ENCODE results near the gene PI3. TPM values are rescaled to one million over a fixed set of nuclear protein-coding genes. Genes with fewer than 3 reads are reported as not detected.

The PI3 gene
- total RNA-seq, 4 donors from 2014 or later, result not detected

GRCh38 chr20:45183084-45183483 lies 8.4 kb downstream of the PI3 start:
- Histone ChIP-seq H3K27me3 (no peaks in the 10 kb centered on the region), H3K4me3 (replicated peaks in 1 of 3) (no peak overlapping the region), H3K36me3 (no peaks in the 10 kb centered on the region), H3K9me3 (no peaks in the 10 kb centered on the region), H3K27ac (no peak overlapping the region), H3K4me1 (peaks cover 0 to 4% of the 10 kb centered on the region in 2 donors)
- intact Hi-C loops (cut with DNase I), result no loop called here
- 86 to 92% methylated on average over 2 of the region's 2 CpGs for WGBS, 2 donors
- no peak for DNase-seq
- TF ChIP-seq, protein P1, sequence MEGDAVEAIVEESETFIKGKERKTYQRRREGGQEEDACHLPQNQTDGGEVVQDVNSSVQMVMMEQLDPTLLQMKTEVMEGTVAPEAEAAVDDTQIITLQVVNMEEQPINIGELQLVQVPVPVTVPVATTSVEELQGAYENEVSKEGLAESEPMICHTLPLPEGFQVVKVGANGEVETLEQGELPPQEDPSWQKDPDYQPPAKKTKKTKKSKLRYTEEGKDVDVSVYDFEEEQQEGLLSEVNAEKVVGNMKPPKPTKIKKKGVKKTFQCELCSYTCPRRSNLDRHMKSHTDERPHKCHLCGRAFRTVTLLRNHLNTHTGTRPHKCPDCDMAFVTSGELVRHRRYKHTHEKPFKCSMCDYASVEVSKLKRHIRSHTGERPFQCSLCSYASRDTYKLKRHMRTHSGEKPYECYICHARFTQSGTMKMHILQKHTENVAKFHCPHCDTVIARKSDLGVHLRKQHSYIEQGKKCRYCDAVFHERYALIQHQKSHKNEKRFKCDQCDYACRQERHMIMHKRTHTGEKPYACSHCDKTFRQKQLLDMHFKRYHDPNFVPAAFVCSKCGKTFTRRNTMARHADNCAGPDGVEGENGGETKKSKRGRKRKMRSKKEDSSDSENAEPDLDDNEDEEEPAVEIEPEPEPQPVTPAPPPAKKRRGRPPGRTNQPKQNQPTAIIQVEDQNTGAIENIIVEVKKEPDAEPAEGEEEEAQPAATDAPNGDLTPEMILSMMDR (IDR thresholded peaks at IDR 0.05), result no peak
- TF ChIP-seq POLR2A (IDR thresholded peaks at IDR 0.05), result no peak

- 10 to 20% methylated on average over 2 of the region's 2 CpGs for WGBS, 2 donors
- peaks cover 0 to 10% of the 10 kb centered on the region in 2 donors for H3K4me1 ChIP-seq
- intact Hi-C loops (cut with DNase I), result no loop called here
These were observed 13.0 kb downstream of the PI3 start for GRCh38 chr20:45187693-45188092.

DNA sequence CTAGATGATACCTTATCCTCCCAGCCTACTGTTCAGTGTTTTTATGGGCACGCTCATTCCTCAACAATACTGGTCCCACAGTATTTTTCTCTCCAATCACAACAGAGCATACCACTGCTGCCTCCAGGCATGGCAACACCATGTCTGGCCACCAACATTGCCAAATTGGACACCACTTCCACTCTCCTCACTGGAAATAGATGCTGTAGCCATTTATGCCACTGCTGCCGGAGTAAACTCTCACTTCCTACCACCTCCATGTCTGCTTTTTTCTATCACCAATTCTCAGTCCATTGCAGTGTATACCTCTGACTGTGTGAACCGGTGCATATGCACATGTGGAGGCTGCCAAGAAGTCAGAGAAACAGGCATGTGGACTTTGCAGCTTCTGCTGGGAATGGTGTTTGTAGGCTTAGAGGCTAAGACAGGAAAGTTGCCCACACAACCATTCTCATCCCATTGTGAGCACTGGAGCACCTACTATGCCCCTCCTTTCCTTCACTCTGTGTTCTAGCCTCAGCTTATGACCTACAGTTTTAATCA lies 14.4 kb downstream of the PI3 start:
- intact Hi-C loops (cut with DNase I), result no loop called here
- Histone ChIP-seq H3K27me3 (no peaks in the 10 kb centered on the region), H3K27ac (no peak overlapping the region), H3K9me3 (no peaks in the 10 kb centered on the region), H3K36me3 (no peaks in the 10 kb centered on the region), H3K4me3 (replicated peaks in 1 of 3) (no peak overlapping the region), H3K4me1 (peaks cover 0 to 10% of the 10 kb centered on the region in 2 donors)
- TF ChIP-seq POLR2A (IDR thresholded peaks at IDR 0.05), result no peak
- TF ChIP-seq, protein P1 (IDR thresholded peaks at IDR 0.05), result no peak
- DNase-seq, result no peak
- WGBS, 2 donors, result 93 to 96% methylated on average over 3 of the region's 3 CpGs

More at GRCh38 chr20:45187693-45188092, 13.0 kb downstream of the PI3 start:
- DNase-seq, result peak; percentile 75 to 86
- H3K4me3 ChIP-seq (replicated peaks in 1 of 3), result no peak overlapping the region
- TF ChIP-seq, protein P1 (IDR thresholded peaks at IDR 0.05), result peak in 3 of 6 experiments; percentile 15 to 34 (median 32)
- TF ChIP-seq POLR2A (IDR thresholded peaks at IDR 0.05), result no peak
- H3K27ac ChIP-seq, result no peak overlapping the region
- no peaks in the 10 kb centered on the region for H3K9me3 ChIP-seq
- H3K27me3 ChIP-seq, result no peaks in the 10 kb centered on the region
- no peaks in the 10 kb centered on the region for H3K36me3 ChIP-seq

GRCh38 chr20:45189861-45190260 lies 15.2 kb downstream of the PI3 start:
- 76 to 77% methylated on average over 3 of the region's 3 CpGs for WGBS, 2 donors
- Histone ChIP-seq H3K27me3 (no peaks in the 10 kb centered on the region), H3K9me3 (no peaks in the 10 kb centered on the region), H3K4me3 (replicated peaks in 1 of 3) (no peak overlapping the region), H3K27ac (no peak overlapping the region), H3K36me3 (no peaks in the 10 kb centered on the region), H3K4me1 (peaks cover 0 to 10% of the 10 kb centered on the region in 2 donors)
- TF ChIP-seq POLR2A (IDR thresholded peaks at IDR 0.05), result no peak
- DNase-seq, result peak; percentile 55 to 70
- intact Hi-C loops (cut with DNase I), result no loop called here

- Histone ChIP-seq H3K4me3 (replicated peaks in 1 of 3) (no peak overlapping the region), H3K27ac (no peak overlapping the region), H3K27me3 (no peaks in the 10 kb centered on the region), H3K9me3 (no peaks in the 10 kb centered on the region), H3K36me3 (no peaks in the 10 kb centered on the region), H3K4me1 (peaks cover 0 to 10% of the 10 kb centered on the region in 2 donors)
- TF ChIP-seq POLR2A (IDR thresholded peaks at IDR 0.05), result no peak
- TF ChIP-seq, protein P1 (IDR thresholded peaks at IDR 0.05), result no peak
- WGBS, 2 donors, result 86 to 87% methylated on average over 3 of the region's 3 CpGs
- no peak for DNase-seq
- intact Hi-C loops (cut with DNase I), result no loop called here
These were observed 17.2 kb downstream of the PI3 start for GRCh38 chr20:45191926-45192325.
